Esophagus muscularis mucosa (tissue), 4 donors: ENCODE measurements around the gene UBAC1. TPM values are rescaled to one million over a fixed set of nuclear protein-coding genes. Genes with fewer than 3 reads are reported as not detected.

Experiments used
- DNase-seq: peaks from one replicate; pipeline ENCODE4 v3.0.0-alpha.2; 2017; ENCODE audit errors: extremely low spot score
- H3K27ac ChIP-seq, 4 donors: fragments of 200-600 bp; sonication (generic); replicated peaks in 1 of 4; 1 replicate in 3 of 4; 2 replicates in 1 of 4; pipeline ENCODE4 v1.5.1; 2016 to 2019; ENCODE audit warnings: mild to moderate bottlenecking in 1 of 4
- H3K27me3 ChIP-seq, 4 donors: fragments of 200-600 bp; sonication (generic); one replicate each; pipeline versions ENCODE4 v1.5.1 to v1.6.0; 2016 to 2019
- H3K36me3 ChIP-seq, 4 donors: fragments of 200-600 bp; sonication (generic); one replicate each; pipeline ENCODE4 v1.5.1; 2016 to 2019
- H3K4me1 ChIP-seq, 4 donors: fragments of 200-600 bp; sonication (generic); one replicate each; pipeline ENCODE4 v1.5.1; 2016 to 2019
- H3K4me3 ChIP-seq, 4 donors: fragments of 200-600 bp; sonication (generic); 1 replicate in 2 of 4; 2 replicates in 2 of 4; pipeline ENCODE4 v1.5.1; 2016 to 2019; ENCODE audit warnings: mild to moderate bottlenecking in 4 of 4, moderate library complexity in 1 of 4
- H3K9me3 ChIP-seq, 4 donors: fragments of 200-600 bp; sonication (generic); 1 replicate in 3 of 4; 2 replicates in 1 of 4; pipeline ENCODE4 v1.5.1; 2016 to 2019
- CTCF ChIP-seq, 3 experiments: fragments of 200-600 bp in 2 of 3; fragments of 450-650 bp in 1 of 3; sonication (generic) in 2 of 3; IDR thresholded peaks; one replicate each; pipeline ENCODE4 v1.5.1; 2017 to 2019; ENCODE audit warnings: antibody characterized with exemption in 3 of 3, mild to moderate bottlenecking in 2 of 3, moderate library complexity in 1 of 3
- EP300 ChIP-seq: sonication (generic); formaldehyde crosslinking; IDR thresholded peaks from one replicate; pipeline ENCODE4 v1.6.1; 2017; ENCODE audit warnings: antibody characterized with exemption
- POLR2A ChIP-seq: fragments of 450-650 bp; IDR thresholded peaks from one replicate; pipeline ENCODE4 v1.6.1; 2017; ENCODE audit warnings: antibody characterized with exemption, moderate library complexity, mild to moderate bottlenecking, low read depth
- POLR2AphosphoS5 ChIP-seq, 2 donors: sonication (generic); formaldehyde crosslinking; IDR thresholded peaks; one replicate each; pipeline ENCODE4 v1.6.1; 2017; ENCODE audit warnings: antibody characterized with exemption in 2 of 2
- WGBS: methylation state at CpG from one replicate; pipeline ENCODE4 v1.1.5; 2018; 5-methylcytosine and 5-hydroxymethylcytosine counted together
- intact Hi-C: fragments of 100-400 bp; cut with DNase I; formaldehyde crosslinking; loops from one replicate; pipeline ENCODE4 v1.15.1; 2023
- total RNA-seq, 4 donors: library from RNA; depleted of rRNA; stranded (reverse); fragments of >200 nt; gene quantifications; one replicate each; pipeline versions ENCODE4 v1.1.0 to v1.2.1, GENCODE V29; 2016

The UBAC1 gene
- total RNA-seq, 4 donors from 2014 or later: 61.6 to 77.2 (median 67.3) TPM

- H3K4me1 ChIP-seq: peaks cover 17 to 68% (median 48%) of the 10 kb centered on the region in 4 donors
- H3K36me3 ChIP-seq: peaks cover 4 to 20% (median 18%) of the 10 kb centered on the region in 4 donors
- no peak overlapping the region for H3K27ac ChIP-seq
- intact Hi-C loops: no loop called here
- no peak for DNase-seq
- WGBS: 79% methylated on average over 5 of the region's 9 CpGs
- no peaks in the 10 kb centered on the region for H3K9me3 ChIP-seq
- no peak for TF ChIP-seq CTCF (IDR thresholded peaks at IDR 0.05)
- TF ChIP-seq POLR2A: no peak
- no peak for TF ChIP-seq POLR2AphosphoS5 (IDR thresholded peaks at IDR 0.05)
- TF ChIP-seq EP300: no peak
- no peak overlapping the region for H3K4me3 ChIP-seq
- no peaks in the 10 kb centered on the region for H3K27me3 ChIP-seq
Observed at GRCh38 chr9:136004219-136004618, 43.0 kb upstream of the UBAC1 start.

- H3K4me1 ChIP-seq: peaks cover 15 to 62% (median 42%) of the 10 kb centered on the region in 4 donors
- no peak overlapping the region for H3K4me3 ChIP-seq
- intact Hi-C loops: no loop called here
- DNase-seq: no peak
- no peak for TF ChIP-seq CTCF (IDR thresholded peaks at IDR 0.05)
- no peak for TF ChIP-seq EP300
- no peak for TF ChIP-seq POLR2AphosphoS5 (IDR thresholded peaks at IDR 0.05)
- TF ChIP-seq POLR2A: no peak
- peak overlapping the region in 1 of 4 donors; percentile 10 for H3K27ac ChIP-seq
- 38% methylated on average over 8 of the region's 15 CpGs for WGBS
- H3K36me3 ChIP-seq: peaks cover 0 to 14% (median 12%) of the 10 kb centered on the region in 4 donors
- H3K27me3 ChIP-seq: no peaks in the 10 kb centered on the region
- no peaks in the 10 kb centered on the region for H3K9me3 ChIP-seq
Observed at GRCh38 chr9:136003411-136004218, 42.4 kb upstream of the UBAC1 start.

GRCh38 chr9:136002881-136003280 lies 41.7 kb upstream of the UBAC1 start:
- Histone ChIP-seq H3K4me1 (peaks cover 15 to 55% (median 35%) of the 10 kb centered on the region in 4 donors), H3K9me3 (no peaks in the 10 kb centered on the region), H3K36me3 (peaks cover 0 to 9% (median 7%) of the 10 kb centered on the region in 4 donors), H3K4me3 (no peak overlapping the region), H3K27ac (peak overlapping the region in 1 of 4 donors; percentile 10), H3K27me3 (no peaks in the 10 kb centered on the region)
- DNase-seq: no peak
- intact Hi-C loops: no loop called here
- WGBS: 65% methylated on average over 4 of the region's 10 CpGs
- TF ChIP-seq EP300 (no peak), POLR2AphosphoS5 (IDR thresholded peaks at IDR 0.05) (peak in 1 of 2 donors; percentile 8)

GRCh38 chr9:136002215-136002614 lies 41.0 kb upstream of the UBAC1 start:
- H3K4me3 ChIP-seq: no peak overlapping the region
- H3K27ac ChIP-seq: no peak overlapping the region
- TF ChIP-seq POLR2A: no peak
- TF ChIP-seq POLR2AphosphoS5 (IDR thresholded peaks at IDR 0.05): no peak
- no peak for TF ChIP-seq EP300
- no peak for TF ChIP-seq CTCF (IDR thresholded peaks at IDR 0.05)
- no peaks in the 10 kb centered on the region for H3K27me3 ChIP-seq
- WGBS: 96% methylated on average over 9 of the region's 11 CpGs
- no peaks in the 10 kb centered on the region for H3K9me3 ChIP-seq
- DNase-seq: no peak
- intact Hi-C loops: no loop called here
- H3K36me3 ChIP-seq: peaks cover 0 to 6% (median under 1%) of the 10 kb centered on the region in 4 donors
- peaks cover 15 to 48% (median 29%) of the 10 kb centered on the region in 4 donors for H3K4me1 ChIP-seq

GRCh38 chr9:136001231-136001630 lies 40.1 kb upstream of the UBAC1 start:
- no peak for DNase-seq
- Histone ChIP-seq H3K27ac (no peak overlapping the region), H3K4me1 (peaks cover 15 to 38% (median 28%) of the 10 kb centered on the region in 4 donors), H3K9me3 (no peaks in the 10 kb centered on the region), H3K27me3 (no peaks in the 10 kb centered on the region), H3K36me3 (peaks cover 0 to 5% (median 0%) of the 10 kb centered on the region in 4 donors), H3K4me3 (no peak overlapping the region)
- TF ChIP-seq POLR2AphosphoS5 (IDR thresholded peaks at IDR 0.05) (no peak), EP300 (no peak), POLR2A (no peak), CTCF (IDR thresholded peaks at IDR 0.05) (no peak)
- WGBS: 80% methylated on average over 8 of the region's 18 CpGs
- intact Hi-C loops: no loop called here
